GM12878 (cell line): Measurements from ENCODE around the gene MRGPRG. TPM values are rescaled to one million over a fixed set of nuclear protein-coding genes. Genes with fewer than 3 reads are reported as not detected.

Source experiments
- ATAC-seq: fragments of 200-7000 bp; cut with Tn5 transposase; 3 replicates; pipeline ENCODE4 v1.9.1; 2020; ENCODE audit warnings: mild to moderate bottlenecking, moderate library complexity
- BruUV-seq: library from RNA; stranded (reverse); fragments of 400-500 nt; replicated peaks from 2 replicates; lab custom pipeline; 2021; lab: Mats Ljungman, UMichigan
- CTCF ChIA-PET: fragments of 300-600 bp; sonication (Branson Sonifier 250); formaldehyde crosslinking; extraction: SDS; loops from one replicate; lab custom pipeline; 2021; ENCODE audit warnings: inconsistent platforms; lab: Yijun Ruan, JAX
- POLR2A ChIA-PET: fragments of 350-600 bp; formaldehyde crosslinking; extraction: SDS; loops from one replicate; lab custom pipeline; 2021; ENCODE audit warnings: inconsistent platforms; lab: Charles Lee
- RAD21 ChIA-PET: fragments of 300-600 bp; sonication (Branson Sonifier 250); formaldehyde crosslinking; loops from one replicate; lab custom pipeline; 2023; ENCODE audit warnings: antibody characterized with exemption; ENCODE audit not compliant: unreplicated experiment; lab: Charles Lee
- SMC1A ChIA-PET: fragments of 300-600 bp; sonication (Branson Sonifier 250); formaldehyde crosslinking; loops from one replicate; lab custom pipeline; 2023; ENCODE audit not compliant: unreplicated experiment, uncharacterized antibody; lab: Charles Lee
- DNase-seq: peaks from one replicate; pipeline ENCODE4 v3.0.0-alpha.2; 2011; ENCODE audit warnings: low read depth, low spot score
- FAIRE-seq: peaks from 3 replicates; lab custom pipeline; 2011; peaks lifted over from hg19 to GRCh38; lab: Jason Lieb, UNC
- H2AFZ ChIP-seq: 2 replicates; pipeline ENCODE4 v1.6.0; 2011; ENCODE audit warnings: low read depth, low read length, control low read depth; ENCODE audit not compliant: control insufficient read depth
- H3K27ac ChIP-seq: 2 replicates; pipeline ENCODE4 v1.5.1; 2011; ENCODE audit warnings: control low read depth; ENCODE audit not compliant: control insufficient read depth, insufficient read depth
- H3K27me3 ChIP-seq, 2 experiments: replicated peaks in 1 of 2; 2 replicates each; pipeline versions ENCODE4 v1.6.0 to v1.6.1; 2011; ENCODE audit warnings: low read length in 1 of 2; ENCODE audit not compliant: control insufficient read depth in 2 of 2, insufficient read depth in 2 of 2
- H3K36me3 ChIP-seq, 2 experiments: 2 replicates each; pipeline ENCODE4 v1.5.1; 2011; ENCODE audit warnings: low read length in 1 of 2; ENCODE audit not compliant: control insufficient read depth in 2 of 2, insufficient read depth in 2 of 2
- H3K4me1 ChIP-seq: 2 replicates; pipeline ENCODE4 v1.6.1; 2011; ENCODE audit warnings: mild to moderate bottlenecking, low read length, moderate library complexity, mixed read lengths; ENCODE audit not compliant: control insufficient read depth, insufficient read depth
- H3K4me2 ChIP-seq: 2 replicates; pipeline ENCODE4 v1.6.0; 2011; ENCODE audit warnings: control low read depth; ENCODE audit not compliant: control insufficient read depth, insufficient read depth
- H3K4me3 ChIP-seq: fragments of 200-600 bp; sonication (generic); 2 replicates; pipeline ENCODE4 v1.5.1; 2016
- H3K79me2 ChIP-seq: 2 replicates; pipeline ENCODE4 v1.6.0; 2011; ENCODE audit warnings: low read length; ENCODE audit not compliant: control insufficient read depth, insufficient read depth
- H3K9ac ChIP-seq: 2 replicates; pipeline ENCODE4 v1.8.0; 2011; ENCODE audit warnings: low read length, control low read depth, mixed read lengths; ENCODE audit not compliant: control insufficient read depth, insufficient read depth
- H3K9me3 ChIP-seq: replicated peaks from 3 replicates; pipeline ENCODE4 v1.5.1; 2011; ENCODE audit warnings: mild to moderate bottlenecking, low read length; ENCODE audit not compliant: control insufficient read depth, insufficient read depth
- H4K20me1 ChIP-seq: 2 replicates; pipeline ENCODE4 v1.6.0; 2011; ENCODE audit not compliant: control insufficient read depth, insufficient read depth
- CHD4 ChIP-seq: fragments of 200-600 bp; sonication (generic); IDR thresholded peaks from 2 replicates; pipeline ENCODE4 v1.6.1; 2016; ENCODE audit warnings: mild to moderate bottlenecking
- HDAC2 ChIP-seq: fragments of 200-600 bp; sonication (generic); IDR thresholded peaks from 2 replicates; pipeline ENCODE4 v1.6.1; 2017
- MLLT1 ChIP-seq: fragments of 450-650 bp; IDR thresholded peaks from 2 replicates; pipeline ENCODE4 v1.6.1; 2016; ENCODE audit warnings: mild to moderate bottlenecking
- RELB ChIP-seq: fragments of 450-650 bp; IDR thresholded peaks from 2 replicates; pipeline ENCODE4 v1.6.1; 2017; ENCODE audit warnings: low read depth, mild to moderate bottlenecking, moderate library complexity
- SIX5 ChIP-seq: IDR thresholded peaks from 2 replicates; pipeline ENCODE4 v1.6.1; 2011; ENCODE audit warnings: mild to moderate bottlenecking, low read depth, low read length, moderate library complexity; ENCODE audit not compliant: severe bottlenecking
- TAF1 ChIP-seq: IDR thresholded peaks from 2 replicates; pipeline ENCODE4 v1.6.1; 2011; ENCODE audit warnings: mild to moderate bottlenecking, low read depth, low read length, borderline replicate concordance
- USF2 ChIP-seq: IDR thresholded peaks from 2 replicates; pipeline ENCODE4 v1.6.1; 2011; ENCODE audit warnings: low read depth, low read length, improper control_type of control experiment, borderline replicate concordance
- WGBS: methylation state at CpG from one replicate; pipeline ENCODE4 v1.1.6; 2016; ENCODE audit warnings: low lambda C conversion rate; ENCODE audit not compliant: insufficient replicate concordance, insufficient coverage; ENCODE audit errors: missing lambda C conversion rate; 5-methylcytosine and 5-hydroxymethylcytosine counted together
- in situ Hi-C: fragments of 300-500 bp; cut with MboI; formaldehyde crosslinking; loops from 9 replicates; pipeline ENCODE4 v1.14.3; 2018; ENCODE audit warnings: mixed read lengths
- intact Hi-C: fragments of 100-400 bp; cut with micrococcal nuclease; formaldehyde crosslinking; loops from one replicate; pipeline ENCODE4 v1.14.2; 2022; ENCODE audit not compliant: unreplicated experiment
- polyA plus RNA-seq, 11 experiments: library from polyadenylated mRNA; depleted of rRNA in 4 of 11; unstranded in 6 of 11; stranded (reverse) in 5 of 11; fragments of >200 nt; fragmentation: Nextera tagmentation in 4 of 11; fragmentation: Illumina TruSeq in 1 of 11; extraction: Ambion mirVana in 4 of 11; extraction: Trizol in 1 of 11; gene quantifications; 1 replicate in 1 of 11; 2 replicates in 10 of 11; pipeline versions ENCODE4 v1.2.1 to v1.2.3, GENCODE V29; 2011 to 2016; ENCODE audit warnings: inconsistent platforms in 2 of 11, missing spikeins in 2 of 11, low read depth in 1 of 11
- total RNA-seq, 4 experiments: library from RNA; depleted of rRNA in 3 of 4; stranded (reverse); fragments of >200 nt in 3 of 4; fragmentation: Illumina TruSeq in 1 of 4; extraction: Trizol in 1 of 4; gene quantifications; 2 replicates each; pipeline versions ENCODE4 v1.2.1 to v1.2.3, GENCODE V29; 2013 to 2021

The MRGPRG gene
- total and polyA plus RNA-seq, 10 of the 15 experiments (the other 5 are each of a cell fraction or from before 2014, with no cell fraction given), result not detected

DNA sequence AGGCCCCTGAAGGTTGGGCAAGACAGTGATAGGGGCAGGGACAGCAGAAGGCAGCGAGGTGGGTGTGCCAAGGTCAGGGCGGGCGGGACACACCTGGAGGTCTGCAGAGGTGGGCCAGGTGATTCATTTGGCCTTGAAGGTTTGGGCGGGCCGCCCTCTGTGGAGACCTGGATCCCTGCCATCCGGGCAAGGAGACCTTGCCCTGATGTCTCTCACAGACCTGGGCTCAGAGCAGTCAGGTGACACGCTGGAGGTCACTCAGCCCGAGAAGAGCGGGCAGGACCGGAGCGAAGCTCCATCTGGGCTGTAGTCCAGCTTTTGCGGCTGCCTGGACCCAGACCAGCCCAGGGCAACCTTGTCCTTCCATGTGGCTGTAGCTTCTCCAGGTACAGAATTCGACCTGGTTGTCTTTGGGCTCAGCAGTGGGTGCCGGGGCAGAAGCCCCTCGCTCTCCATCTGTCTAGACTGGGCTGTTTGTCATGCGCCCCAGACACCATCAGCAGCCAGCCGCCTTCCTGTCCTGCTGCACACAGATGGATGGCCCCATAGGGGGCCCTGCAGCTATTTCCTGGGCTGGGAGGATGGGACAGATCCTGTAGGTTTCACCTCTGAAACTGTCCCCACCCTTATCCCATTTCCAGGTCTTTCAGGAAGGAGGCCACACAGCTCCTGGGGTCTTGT, 3.1 kb downstream of the MRGPRG start:
- DNase-seq (no peak), FAIRE-seq (no peak), ATAC-seq (no peak)
- intact Hi-C loops, result no loop called here
- no peak for TF ChIP-seq TAF1
- TF ChIP-seq CHD4, result no peak
- TF ChIP-seq HDAC2, result no peak
- no peak for TF ChIP-seq MLLT1
- no peak for TF ChIP-seq USF2
- TF ChIP-seq SIX5, result no peak
- no peak for TF ChIP-seq RELB
- H4K20me1 ChIP-seq, result no peaks in the 10 kb centered on the region
- no peaks in the 10 kb centered on the region for H3K4me1 ChIP-seq
- H3K27ac ChIP-seq, result no peak overlapping the region
- in situ Hi-C loops, result no loop called here
- no peaks in the 10 kb centered on the region for H3K9me3 ChIP-seq
- POLR2A ChIA-PET, result no interaction called here
- CTCF ChIA-PET, result interaction anchor here (0.6 kb wide), 1 partner anchor 137 kb away, joined by 3 read pairs; no protein-coding TSS in a partner anchor
- H3K4me2 ChIP-seq, result no peak overlapping the region
- H3K27me3 ChIP-seq, result peaks cover 0 to 2% of the 10 kb centered on the region in 2 experiments; a peak in 1 of 4 replicates
- no peak overlapping the region for H3K9ac ChIP-seq
- SMC1A ChIA-PET, result interaction anchor here (1.0 to 1.5 kb wide), 2 partner anchors 177 to 193 kb away, joined by 3 to 4 read pairs; no protein-coding TSS in a partner anchor
- H3K4me3 ChIP-seq, result no peak overlapping the region
- H3K36me3 ChIP-seq, result no peaks in the 10 kb centered on the region
- H3K79me2 ChIP-seq, result no peaks in the 10 kb centered on the region
- RAD21 ChIA-PET, result no interaction called here
- BruUV-seq, result no TSS peak
- WGBS, result 27% methylated on average over 17 of the region's 17 CpGs
- no peak overlapping the region for H2AFZ ChIP-seq
